SK-N-SH treated with all-trans-retinoic acid at 6 μM for 48 hours (cell line): ENCODE results near the gene HSPA13.

ENCODE experiments used
- CSDC2 ChIP-seq: fragments of 250-450 bp; sonication (Bioruptor Pico); IDR thresholded peaks from 2 replicates; pipeline ENCODE4 v1.5.0; 2020; ENCODE audit warnings: mild to moderate bottlenecking, moderate library complexity
- ZFP3 ChIP-seq: fragments of 250-450 bp; sonication (Bioruptor Pico); IDR thresholded peaks from 2 replicates; pipeline ENCODE4 v1.5.0; 2020; ENCODE audit warnings: mild to moderate bottlenecking, moderate library complexity

GRCh38 chr21:14388282-14388681, 5.3 kb upstream of the HSPA13 start:
- TF ChIP-seq CSDC2 (CRISPR knock-in tag) (no peak), ZFP3 (CRISPR knock-in tag) (no peak)
